Epidermal melanocyte (primary cell): ENCODE data around the gene TOGARAM2.
"Not testable (repeated sequence)": the region's sequence is repeated elsewhere in the genome, so short reads cannot be mapped to it uniquely, and the experiment has no call there.

Experiments used
- DNase-seq: peaks from one replicate; pipeline ENCODE4 v3.0.0; 2011; ENCODE audit warnings: low spot score; ENCODE audit not compliant: insufficient read length

The TOGARAM2 gene

GRCh38 chr2:28976584-28976983 lies 4.5 kb upstream of the TOGARAM2 start:
- no peak for DNase-seq

DNA sequence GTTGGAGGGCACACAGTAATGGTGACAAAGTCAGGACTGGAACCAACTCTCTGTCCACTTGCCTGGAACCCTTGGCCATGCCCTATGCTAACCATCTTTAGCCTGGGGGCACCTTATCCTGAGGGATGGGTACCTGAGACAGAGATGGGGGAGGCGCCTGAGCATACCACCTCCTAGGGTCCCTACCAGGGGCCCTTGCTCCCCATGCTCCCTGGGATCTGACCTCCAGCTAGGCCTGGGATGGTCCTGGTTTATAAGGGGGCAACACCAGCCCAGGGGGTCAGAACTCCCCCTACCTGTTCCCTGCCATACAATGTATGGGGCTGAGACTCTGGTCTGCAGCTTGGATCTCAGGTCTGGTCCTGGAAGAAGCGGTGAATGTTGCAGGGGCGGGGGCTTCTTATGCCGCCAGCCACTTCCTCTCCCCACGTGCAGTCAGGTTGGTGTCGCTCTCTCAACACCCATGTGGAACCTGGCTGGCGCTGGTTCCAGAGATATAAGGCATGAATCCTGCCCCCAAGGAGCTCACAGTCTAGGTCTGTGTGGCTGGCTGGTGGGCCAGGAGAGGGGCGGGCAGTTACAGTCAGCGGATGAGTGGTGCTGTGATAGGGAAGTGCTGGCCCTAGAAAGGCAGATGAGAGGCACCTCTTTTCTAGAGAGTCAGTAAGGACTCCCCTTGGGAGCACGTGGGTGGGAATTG lies 3.8 kb upstream of the TOGARAM2 start:
- no peak for DNase-seq

DNA sequence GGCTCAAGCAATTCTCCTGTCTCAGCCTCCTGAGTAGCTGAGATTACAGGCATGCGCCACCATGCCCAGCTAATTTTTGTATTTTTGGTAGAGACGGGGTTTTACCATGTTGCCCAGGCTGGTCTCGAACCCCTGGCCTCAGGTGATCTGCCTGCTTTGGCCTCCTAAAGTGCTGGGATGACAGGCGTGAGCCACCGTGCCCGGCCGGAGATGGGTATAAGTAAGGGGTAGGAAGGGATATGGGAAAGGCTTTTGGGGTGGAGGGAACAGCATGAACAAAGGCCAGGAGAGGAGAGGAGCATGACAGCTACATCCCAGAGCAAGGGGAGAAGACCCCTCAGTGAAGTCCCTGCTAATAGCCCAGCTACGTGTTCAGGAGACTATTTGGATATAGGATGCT lies 3.1 kb upstream of the TOGARAM2 start:
- DNase-seq, result not testable (repeated sequence)

- DNase-seq, result no peak
Measured at GRCh38 chr2:28978606-28979005, 2.5 kb upstream of the TOGARAM2 start.

GRCh38 chr2:28979041-28979440 lies 2.1 kb upstream of the TOGARAM2 start:
- no peak for DNase-seq

- no peak for DNase-seq
Measured at GRCh38 chr2:28979576-28980366, 1.3 kb upstream of the TOGARAM2 start.

DNA sequence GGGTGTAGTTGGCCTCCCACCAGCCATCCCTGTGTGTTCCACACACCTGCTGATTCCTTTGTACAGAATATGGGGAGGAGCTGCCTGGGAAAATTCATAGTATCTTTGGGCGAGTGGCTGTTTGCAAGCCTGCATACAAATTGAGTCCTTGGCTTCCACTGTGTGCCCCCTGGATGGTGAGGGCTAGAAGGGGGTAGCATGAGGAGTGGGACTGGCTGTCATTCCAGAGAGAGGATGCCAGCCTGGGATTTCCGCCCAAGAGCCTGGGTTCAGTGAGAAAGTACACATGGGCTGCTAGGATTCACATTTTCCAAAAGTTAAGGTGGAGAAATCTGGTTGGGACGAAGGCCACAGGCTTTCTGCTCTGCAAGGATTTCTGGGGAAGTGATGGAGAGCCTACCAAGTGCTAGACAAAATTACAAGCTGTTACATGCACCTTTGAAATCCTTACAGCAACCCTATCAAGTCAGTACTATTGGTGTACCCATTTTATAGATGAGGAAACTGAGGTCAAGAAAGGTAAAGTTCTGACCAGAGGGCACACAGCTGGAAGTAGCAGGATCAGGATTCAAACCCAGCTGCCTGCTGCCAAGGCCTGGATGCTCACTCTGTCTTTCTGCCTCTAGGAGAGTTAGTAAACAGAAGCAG lies 606 bp upstream of the TOGARAM2 start:
- no peak for DNase-seq

DNA sequence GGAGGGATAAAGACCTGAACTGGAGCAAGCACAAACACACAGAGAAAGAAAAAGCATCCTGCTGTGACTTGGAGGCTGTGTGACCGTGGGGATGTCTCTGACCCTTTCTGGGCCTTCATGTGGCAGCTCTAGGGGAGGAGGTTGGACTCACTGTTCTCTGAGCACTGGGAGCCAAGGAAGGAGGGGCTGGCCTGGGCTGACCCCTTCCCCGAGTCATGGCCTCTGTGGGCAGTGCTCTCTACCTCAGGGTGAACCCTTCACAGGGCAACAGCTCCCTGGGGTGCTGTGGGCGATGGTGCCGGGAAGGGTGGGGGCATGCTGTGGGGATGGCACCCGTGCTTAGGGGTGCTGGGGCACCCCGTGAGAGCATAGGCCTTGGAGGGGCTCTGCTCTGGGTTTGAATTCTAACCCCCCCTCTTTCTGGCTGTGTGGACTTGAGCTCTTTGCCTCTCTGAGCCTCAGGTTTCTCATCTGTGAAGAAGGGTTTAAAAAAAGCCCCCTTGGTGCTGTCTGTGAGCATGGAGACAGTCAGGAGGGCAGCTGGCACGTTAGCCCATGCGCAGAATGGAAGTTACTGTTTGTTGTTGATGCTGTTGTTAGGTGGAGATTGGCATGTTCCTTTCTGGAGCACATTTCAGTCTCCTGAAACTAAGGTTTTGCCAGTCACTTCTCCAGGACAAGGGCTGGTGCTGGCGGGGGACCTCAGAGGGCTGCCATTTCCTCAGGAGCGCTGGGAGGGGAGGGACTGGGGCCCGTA lies 700 bp downstream of the TOGARAM2 start:
- no peak for DNase-seq

- no peak for DNase-seq
Measured at GRCh38 chr2:28982381-28982950, 1.4 kb downstream of the TOGARAM2 start.

DNA sequence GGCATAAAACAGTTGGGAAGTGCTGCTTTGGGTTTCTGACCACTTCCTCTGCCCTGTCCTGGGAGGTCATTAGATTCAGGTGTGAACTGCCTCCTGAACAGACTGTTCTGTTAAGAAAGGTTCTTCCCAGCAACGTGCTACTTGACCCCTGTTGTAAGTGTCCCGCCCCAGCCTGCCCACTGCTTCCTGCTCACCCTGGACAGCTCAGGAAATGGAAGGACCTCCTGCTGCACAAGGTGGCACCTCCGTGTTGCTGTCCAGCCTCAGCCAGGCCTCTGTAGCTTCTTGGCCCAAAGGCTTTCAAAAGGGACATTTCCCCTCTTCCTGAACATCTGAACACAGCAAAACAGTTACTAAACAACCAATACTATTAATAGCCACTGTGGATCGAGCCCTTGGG lies 5.3 kb downstream of the TOGARAM2 start:
- DNase-seq, result no peak

DNA sequence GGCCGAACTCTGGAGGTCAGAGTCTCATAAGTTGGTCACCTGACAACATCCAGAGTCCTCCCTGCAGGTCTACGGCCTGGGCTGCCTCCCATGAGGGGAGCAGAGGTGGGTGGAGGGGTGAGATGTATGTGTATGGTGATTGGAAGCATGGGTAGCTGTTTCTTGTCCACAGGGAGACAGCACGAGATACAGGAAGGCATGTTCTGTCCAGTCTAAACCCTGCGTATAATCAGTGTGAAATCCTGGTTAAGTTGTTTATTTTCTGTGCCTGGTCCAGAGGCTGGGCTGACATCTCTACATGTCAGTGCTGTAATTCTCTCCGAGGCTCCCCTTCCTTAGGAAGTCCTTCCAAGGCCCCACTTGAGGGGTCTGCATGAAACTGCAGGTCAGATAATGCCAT lies 8.9 kb downstream of the TOGARAM2 start:
- no peak for DNase-seq

DNA sequence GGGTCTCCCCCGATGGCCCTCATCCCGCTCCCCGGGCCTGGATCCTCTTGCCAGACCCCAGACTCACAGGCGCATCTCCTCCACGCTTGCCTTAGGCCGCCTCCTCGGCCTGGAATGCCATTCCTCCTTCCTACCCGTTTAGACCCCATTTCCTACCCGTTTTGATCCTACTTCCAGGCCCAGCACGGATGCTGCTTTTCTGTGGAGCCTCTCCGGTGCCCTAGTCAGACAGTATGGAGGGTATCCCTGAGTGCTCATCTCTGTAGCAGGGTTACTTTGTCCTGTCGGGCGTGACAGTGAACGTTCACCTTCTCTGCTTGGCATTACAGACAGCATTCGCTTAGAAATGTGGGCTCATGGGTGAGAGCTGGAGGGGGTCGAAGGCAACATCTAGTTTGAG lies 9.3 kb downstream of the TOGARAM2 start:
- no peak for DNase-seq

- DNase-seq, result no peak
Measured at GRCh38 chr2:28991021-28991420, 9.9 kb downstream of the TOGARAM2 start.

DNA sequence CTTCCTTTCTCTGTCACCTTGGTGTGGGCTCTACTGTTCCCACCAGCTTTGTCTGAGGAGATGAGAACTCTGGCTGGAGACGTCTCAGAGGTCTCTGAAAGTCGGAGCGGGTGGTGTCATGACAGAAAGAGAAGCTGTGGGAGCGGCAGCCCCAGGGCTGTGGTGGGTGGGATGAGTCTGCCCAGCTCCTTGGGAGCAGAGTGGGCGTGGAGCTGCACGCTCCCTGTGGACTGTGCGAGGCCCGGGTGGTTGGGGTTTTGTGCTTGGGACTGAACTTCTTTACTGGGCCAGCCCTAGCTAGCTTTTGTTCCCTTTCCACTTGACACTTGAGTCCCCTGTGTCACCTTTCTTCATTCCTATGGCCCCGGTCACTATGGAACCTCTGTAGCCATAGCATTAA lies 10.4 kb downstream of the TOGARAM2 start:
- no peak for DNase-seq

- no peak for DNase-seq
Measured at GRCh38 chr2:28993206-28993960, 12.3 kb downstream of the TOGARAM2 start.

- DNase-seq, result no peak
Measured at GRCh38 chr2:28994074-28994473, 13.0 kb downstream of the TOGARAM2 start.

DNA sequence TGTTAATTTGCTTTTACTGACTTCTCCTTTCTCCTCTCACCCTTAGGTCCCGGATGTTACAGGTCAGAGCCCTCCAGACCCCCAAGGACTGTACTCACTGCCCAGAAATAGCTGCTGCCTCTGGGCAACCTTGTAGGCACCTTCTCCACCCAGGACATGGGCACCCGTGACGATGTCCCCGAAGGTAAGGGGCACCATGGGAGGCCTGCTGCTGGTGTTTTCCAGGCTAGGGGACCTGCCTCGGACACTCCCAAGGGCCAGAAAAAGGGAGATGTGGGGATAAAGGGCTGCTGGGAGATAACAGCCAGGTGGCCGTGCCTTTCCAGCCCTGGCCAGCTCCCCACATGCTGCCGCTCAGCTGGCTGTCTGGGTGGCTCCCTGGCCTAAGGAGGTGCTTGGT lies 13.6 kb downstream of the TOGARAM2 start:
- no peak for DNase-seq

DNA sequence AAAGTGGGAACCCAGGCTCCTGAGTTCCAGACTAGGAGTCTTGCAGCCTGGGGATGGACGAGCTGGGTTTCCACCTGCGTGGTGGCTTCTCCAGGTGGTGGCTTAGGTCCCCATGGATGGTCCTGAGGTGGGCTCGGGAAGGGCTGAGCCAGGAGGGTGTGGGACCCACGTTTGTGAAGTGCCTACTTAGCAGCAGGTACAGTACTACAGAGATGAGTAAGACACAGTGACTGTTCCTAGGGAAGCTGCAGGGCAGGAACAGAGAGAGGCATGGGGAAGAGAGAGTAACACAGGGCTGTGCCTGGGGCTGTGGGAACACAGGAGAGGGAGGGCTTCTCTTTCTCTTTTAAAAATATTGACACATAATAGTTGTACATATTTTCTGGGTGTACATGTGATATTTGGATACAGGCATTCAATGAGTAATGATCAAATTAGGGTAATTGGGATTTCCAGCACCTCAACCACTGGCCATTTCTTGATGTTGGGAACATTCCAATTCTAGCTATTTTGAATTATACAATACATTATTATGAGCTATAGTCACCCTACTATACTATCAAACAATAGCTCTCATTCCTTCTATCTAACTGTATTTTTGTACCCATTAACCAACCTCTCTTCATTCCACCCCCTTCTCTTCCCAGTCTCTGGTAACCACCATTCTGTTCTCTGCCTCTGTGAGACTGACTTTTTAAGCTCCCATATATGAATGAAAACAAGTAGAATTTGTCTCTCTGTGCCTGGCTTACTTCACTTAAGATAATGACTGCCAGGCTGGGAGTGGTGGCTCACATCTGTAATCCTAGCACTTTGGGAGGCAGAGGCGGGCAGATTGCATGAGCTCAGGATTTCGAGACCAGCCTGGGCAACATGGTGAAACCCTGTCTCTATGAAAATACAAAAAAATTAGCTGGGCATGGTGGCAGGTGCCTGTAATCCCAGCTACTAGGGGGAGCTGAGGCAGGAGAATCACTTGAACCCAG lies 15.0 kb downstream of the TOGARAM2 start:
- DNase-seq, result no peak

GRCh38 chr2:28997237-28997846 lies 16.2 kb downstream of the TOGARAM2 start:
- DNase-seq, result no peak
